GM18907 (cell line): Measurements from ENCODE around the gene TAF1D.
"Not testable (repeated sequence)": the region's sequence is repeated elsewhere in the genome, so short reads cannot be mapped to it uniquely, and the experiment has no call there.

Experiments
- ATAC-seq: cut with Tn5 transposase; IDR thresholded peaks from one replicate; pipeline ENCODE4 v1.9.1; 2021; ENCODE audit warnings: mild to moderate bottlenecking, moderate library complexity; ENCODE audit not compliant: unreplicated experiment

The TAF1D gene

GRCh38 chr11:93741094-93741881 is at the start of gene TAF1D, which contains the start of gene C11orf54:
TAF1D (minus strand) TSS chr11:93741495; CDS start chr11:93739304, 2,191 bp downstream.
C11orf54 (plus strand) TSS chr11:93741672; CDS start chr11:93747394, 5,722 bp downstream.
- peak; percentile 91 for ATAC-seq

- ATAC-seq: peak; percentile 40
Measured at GRCh38 chr11:93784935-93785360, 43.7 kb upstream of the TAF1D start.

- ATAC-seq: peak; percentile 98
Measured at GRCh38 chr11:93784145-93784934, 43.0 kb upstream of the TAF1D start, which contains the start of gene MED17. MED17 (plus strand) TSS chr11:93784282; CDS start chr11:93784514, 232 bp downstream.

- ATAC-seq: peak; percentile 56
Measured at GRCh38 chr11:93783765-93784144, 42.5 kb upstream of the TAF1D start.

GRCh38 chr11:93783362-93783761 is 42.1 kb upstream of the TAF1D start:
- no peak for ATAC-seq

- no peak for ATAC-seq
Measured at GRCh38 chr11:93775289-93775688, 34.0 kb upstream of the TAF1D start.

GRCh38 chr11:93774560-93774959 is 33.3 kb upstream of the TAF1D start:
- not testable (repeated sequence) for ATAC-seq

GRCh38 chr11:93773601-93774200 is 32.4 kb upstream of the TAF1D start:
- ATAC-seq: no peak

GRCh38 chr11:93773045-93773477 is 31.8 kb upstream of the TAF1D start:
- ATAC-seq: no peak

GRCh38 chr11:93772123-93772522 is 30.8 kb upstream of the TAF1D start:
- no peak for ATAC-seq

GRCh38 chr11:93770160-93770559 is 28.9 kb upstream of the TAF1D start:
- no peak for ATAC-seq

- ATAC-seq: no peak
Measured at GRCh38 chr11:93767018-93767417, 25.7 kb upstream of the TAF1D start.

GRCh38 chr11:93766504-93766903 is 25.2 kb upstream of the TAF1D start:
- ATAC-seq: no peak

GRCh38 chr11:93765551-93765950 is 24.3 kb upstream of the TAF1D start:
- ATAC-seq: no peak

- no peak for ATAC-seq
Measured at GRCh38 chr11:93761910-93762309, 20.6 kb upstream of the TAF1D start.

GRCh38 chr11:93759123-93759522 is 17.8 kb upstream of the TAF1D start:
- ATAC-seq: not testable (repeated sequence)

GRCh38 chr11:93757924-93758865 is 16.9 kb upstream of the TAF1D start:
- ATAC-seq: no peak

- no peak for ATAC-seq
Measured at GRCh38 chr11:93757301-93757700, 16.0 kb upstream of the TAF1D start.

GRCh38 chr11:93756748-93757147 is 15.5 kb upstream of the TAF1D start:
- ATAC-seq: peak; percentile 47

- ATAC-seq: no peak
Measured at GRCh38 chr11:93753241-93753640, 11.9 kb upstream of the TAF1D start.
